Hepatocyte (in vitro differentiated cells): ENCODE measurements around the gene GRM4. TPM values are rescaled to one million over a fixed set of nuclear protein-coding genes. Genes with fewer than 3 reads are reported as not detected.

Experiments used
- DNase-seq: peaks from one replicate; pipeline ENCODE4 v3.0.0-alpha.2; 2016; ENCODE audit warnings: low spot score
- H2AFZ ChIP-seq: fragments of 200-600 bp; sonication (generic); 2 replicates; pipeline ENCODE4 v1.6.0; 2016; ENCODE audit warnings: antibody characterized with exemption, mild to moderate bottlenecking
- H3K27ac ChIP-seq: fragments of 200-600 bp; sonication (generic); 2 replicates; pipeline ENCODE4 v1.5.1; 2016; ENCODE audit warnings: mild to moderate bottlenecking
- H3K27me3 ChIP-seq: fragments of 200-600 bp; sonication (generic); 2 replicates; pipeline ENCODE4 v1.6.1; 2016
- H3K36me3 ChIP-seq: fragments of 200-600 bp; sonication (generic); replicated peaks from 2 replicates; pipeline ENCODE4 v1.5.1; 2016; ENCODE audit warnings: low read depth; ENCODE audit not compliant: insufficient read depth
- H3K4me1 ChIP-seq: fragments of 200-600 bp; sonication (generic); 2 replicates; pipeline ENCODE4 v1.5.1; 2016; ENCODE audit warnings: mild to moderate bottlenecking, moderate library complexity; ENCODE audit not compliant: insufficient read depth
- H3K4me2 ChIP-seq: fragments of 200-600 bp; sonication (generic); 2 replicates; pipeline ENCODE4 v1.6.0; 2016
- H3K4me3 ChIP-seq: fragments of 200-600 bp; sonication (generic); 2 replicates; pipeline ENCODE4 v1.5.1; 2016; ENCODE audit warnings: mild to moderate bottlenecking
- H3K79me2 ChIP-seq: fragments of 200-600 bp; sonication (generic); 2 replicates; pipeline ENCODE4 v1.6.0; 2017; ENCODE audit warnings: mild to moderate bottlenecking
- H3K9me2 ChIP-seq: fragments of 200-600 bp; sonication (generic); replicated peaks from 2 replicates; pipeline ENCODE4 v1.6.0; 2017; ENCODE audit warnings: mild to moderate bottlenecking; ENCODE audit not compliant: insufficient read depth
- H3K9me3 ChIP-seq: fragments of 200-600 bp; sonication (generic); 2 replicates; pipeline ENCODE4 v1.5.1; 2016; ENCODE audit warnings: low read depth, mild to moderate bottlenecking
- H4K20me1 ChIP-seq: fragments of 200-600 bp; sonication (generic); 2 replicates; pipeline ENCODE4 v1.6.0; 2016; ENCODE audit warnings: mild to moderate bottlenecking; ENCODE audit not compliant: insufficient read depth, poor library complexity, severe bottlenecking
- CTCF ChIP-seq: fragments of 200-600 bp; sonication (generic); IDR thresholded peaks from 2 replicates; pipeline ENCODE4 v1.5.1; 2016; ENCODE audit warnings: antibody characterized with exemption, mild to moderate bottlenecking; ENCODE audit not compliant: poor library complexity
- EZH2 ChIP-seq: fragments of 200-600 bp; sonication (generic); IDR thresholded peaks from 2 replicates; pipeline ENCODE4 v1.6.1; 2016; ENCODE audit warnings: antibody characterized with exemption, mild to moderate bottlenecking, borderline replicate concordance
- EZH2phosphoT487 ChIP-seq: fragments of 200-600 bp; sonication (generic); IDR thresholded peaks from one replicate; pipeline ENCODE4 v1.6.1; 2018; ENCODE audit warnings: antibody characterized with exemption, mild to moderate bottlenecking, low read depth, moderate library complexity; ENCODE audit not compliant: unreplicated experiment, severe bottlenecking
- WGBS: methylation state at CpG from one replicate; pipeline ENCODE4 v1.1.6; 2016; ENCODE audit warnings: low lambda C conversion rate; ENCODE audit errors: missing lambda C conversion rate; 5-methylcytosine and 5-hydroxymethylcytosine counted together
- polyA plus RNA-seq: library from polyadenylated mRNA; unstranded; fragments of >200 nt; fragmentation: Nextera tagmentation; extraction: Ambion mirVana; gene quantifications from 2 replicates; pipeline ENCODE4 v1.2.1, GENCODE V29; 2016
- total RNA-seq: library from RNA; depleted of rRNA; stranded (reverse); fragments of >200 nt; gene quantifications from 2 replicates; pipeline ENCODE4 v1.2.3, GENCODE V29; 2014

GRM4 gene
- total and polyA plus RNA-seq, 2 experiments from 2014 or later = 0.03 TPM; not detected in 1

- Histone ChIP-seq H3K79me2 (no peaks in the 10 kb centered on the region), H4K20me1 (no peaks in the 10 kb centered on the region), H3K4me2 (no peak overlapping the region), H3K27me3 (no peaks in the 10 kb centered on the region), H3K9me2 (no peaks in the 10 kb centered on the region), H3K27ac (no peak overlapping the region), H3K4me1 (no peaks in the 10 kb centered on the region), H3K9me3 (no peaks in the 10 kb centered on the region), H3K36me3 (no peaks in the 10 kb centered on the region), H2AFZ (no peak overlapping the region), H3K4me3 (no peak overlapping the region)
- TF ChIP-seq EZH2 (no peak), EZH2phosphoT487 (no peak), CTCF (no peak)
- DNase-seq = no peak
- WGBS = 89% methylated on average over 10 of the region's 10 CpGs
These were observed 41.3 kb downstream of the GRM4 start for GRCh38 chr6:34104628-34105027.

- Histone ChIP-seq H2AFZ (no peak overlapping the region), H3K9me2 (no peaks in the 10 kb centered on the region), H3K9me3 (no peaks in the 10 kb centered on the region), H3K4me3 (no peak overlapping the region), H4K20me1 (no peaks in the 10 kb centered on the region), H3K36me3 (no peaks in the 10 kb centered on the region), H3K4me2 (no peak overlapping the region), H3K79me2 (no peaks in the 10 kb centered on the region), H3K4me1 (no peaks in the 10 kb centered on the region), H3K27me3 (no peaks in the 10 kb centered on the region), H3K27ac (no peak overlapping the region)
- DNase-seq = no peak
- TF ChIP-seq EZH2phosphoT487 (no peak), CTCF (no peak), EZH2 (no peak)
- 87% methylated on average over 7 of the region's 8 CpGs for WGBS
These were observed 41.7 kb downstream of the GRM4 start for GRCh38 chr6:34104186-34104585.

GRCh38 chr6:34103321-34103720, 42.6 kb downstream of the GRM4 start:
- Histone ChIP-seq H3K4me1 (no peaks in the 10 kb centered on the region), H4K20me1 (no peaks in the 10 kb centered on the region), H2AFZ (no peak overlapping the region), H3K79me2 (no peaks in the 10 kb centered on the region), H3K27me3 (no peaks in the 10 kb centered on the region), H3K27ac (no peak overlapping the region), H3K36me3 (no peaks in the 10 kb centered on the region), H3K4me3 (no peak overlapping the region), H3K9me2 (no peaks in the 10 kb centered on the region), H3K9me3 (no peaks in the 10 kb centered on the region), H3K4me2 (no peak overlapping the region)
- DNase-seq = no peak
- TF ChIP-seq CTCF (no peak), EZH2 (no peak), EZH2phosphoT487 (no peak)
- 74% methylated on average over 16 of the region's 16 CpGs for WGBS

GRCh38 chr6:34102696-34103095, 43.2 kb downstream of the GRM4 start:
- no peak for DNase-seq
- 93% methylated on average over 6 of the region's 6 CpGs for WGBS
- TF ChIP-seq EZH2 (no peak), CTCF (no peak), EZH2phosphoT487 (no peak)

More at GRCh38 chr6:34102696-34103095, 43.2 kb downstream of the GRM4 start:
- no peak overlapping the region for H2AFZ ChIP-seq
- H3K9me3 ChIP-seq = no peaks in the 10 kb centered on the region
- H3K4me1 ChIP-seq = no peaks in the 10 kb centered on the region
- H3K27me3 ChIP-seq = no peaks in the 10 kb centered on the region
- no peak overlapping the region for H3K4me2 ChIP-seq
- H3K79me2 ChIP-seq = no peaks in the 10 kb centered on the region
- H4K20me1 ChIP-seq = no peaks in the 10 kb centered on the region
- H3K27ac ChIP-seq = no peak overlapping the region
- H3K9me2 ChIP-seq = no peaks in the 10 kb centered on the region
- no peaks in the 10 kb centered on the region for H3K36me3 ChIP-seq
- H3K4me3 ChIP-seq = no peak overlapping the region
